IMR-90 (cell line): Measurements from ENCODE around the gene PDZD11. TPM values are rescaled to one million over a fixed set of nuclear protein-coding genes. Genes with fewer than 3 reads are reported as not detected.
"Not testable (repeated sequence)": the region's sequence is repeated elsewhere in the genome, so short reads cannot be mapped to it uniquely, and the experiment has no call there.

Source experiments
- ATAC-seq: fragments of 200-7000 bp; cut with Tn5 transposase; 2 replicates; pipeline ENCODE4 v1.9.1; 2020; ENCODE audit warnings: low read depth, mild to moderate bottlenecking, moderate library complexity
- BruUV-seq: library from RNA; stranded (reverse); fragments of 400-500 nt; replicated peaks from 2 replicates; lab custom pipeline; 2021; lab: Mats Ljungman, UMichigan
- CTCF ChIA-PET: fragments of 300-600 bp; formaldehyde crosslinking; extraction: SDS; loops from one replicate; lab custom pipeline; 2021; ENCODE audit warnings: antibody characterized with exemption; lab: Yijun Ruan, JAX
- POLR2A ChIA-PET: fragments of 300-600 bp; sonication (Branson Sonifier 250); formaldehyde crosslinking; loops from one replicate; lab custom pipeline; 2022; ENCODE audit warnings: antibody characterized with exemption; ENCODE audit not compliant: unreplicated experiment; lab: Charles Lee
- DNase-seq: peaks from one replicate; pipeline ENCODE4 v3.0.0; 2013
- H2AFZ ChIP-seq: replicated peaks from 2 replicates; pipeline ENCODE3; 2013; ENCODE audit warnings: low read length, mild to moderate bottlenecking; ENCODE audit not compliant: poor library complexity
- H2AK5ac ChIP-seq: 2 replicates; pipeline ENCODE4 v1.6.1; 2013; ENCODE audit warnings: low read depth, low read length, inconsistent platforms
- H2AK9ac ChIP-seq: replicated peaks from 2 replicates; pipeline ENCODE3; 2013; ENCODE audit warnings: mild to moderate bottlenecking, low read depth, low read length, moderate library complexity; ENCODE audit not compliant: poor library complexity
- H2BK120ac ChIP-seq: 2 replicates; pipeline ENCODE4 v1.6.1; 2013; ENCODE audit warnings: low read depth, low read length, inconsistent platforms
- H2BK15ac ChIP-seq: 3 replicates; pipeline ENCODE4 v1.6.1; 2013; ENCODE audit warnings: low read depth, low read length, inconsistent platforms
- H2BK20ac ChIP-seq: 2 replicates; pipeline ENCODE4 v1.6.1; 2013; ENCODE audit warnings: low read depth, mild to moderate bottlenecking, inconsistent platforms, low read length, moderate library complexity
- H2BK5ac ChIP-seq: 2 replicates; pipeline ENCODE4 v1.6.1; 2013; ENCODE audit warnings: mild to moderate bottlenecking, low read depth, low read length, inconsistent platforms; ENCODE audit not compliant: poor library complexity, severe bottlenecking
- H3K14ac ChIP-seq: replicated peaks from 2 replicates; pipeline ENCODE4 v1.6.1; 2013; ENCODE audit warnings: low read depth, low read length, inconsistent platforms
- H3K18ac ChIP-seq: 2 replicates; pipeline ENCODE4 v1.6.1; 2013; ENCODE audit warnings: low read depth, low read length, control low read depth
- H3K23ac ChIP-seq: 2 replicates; pipeline ENCODE4 v1.6.1; 2013; ENCODE audit warnings: low read depth, low read length, inconsistent platforms
- H3K27ac ChIP-seq: 2 replicates; pipeline ENCODE4 v1.5.1; 2013; ENCODE audit warnings: mild to moderate bottlenecking, control low read depth, low read length; ENCODE audit not compliant: insufficient read depth
- H3K27me3 ChIP-seq: 2 replicates; pipeline ENCODE4 v1.6.1; 2013; ENCODE audit warnings: low read length; ENCODE audit not compliant: control insufficient read depth, insufficient read depth
- H3K36me3 ChIP-seq: 2 replicates; pipeline ENCODE4 v1.6.1; 2013; ENCODE audit warnings: low read length, mixed read lengths; ENCODE audit not compliant: control insufficient read depth, insufficient read depth
- H3K4ac ChIP-seq: 2 replicates; pipeline ENCODE4 v1.6.1; 2013; ENCODE audit warnings: low read depth, low read length, inconsistent platforms
- H3K4me1 ChIP-seq: 2 replicates; pipeline ENCODE4 v1.6.1; 2013; ENCODE audit warnings: low read length, mixed read lengths; ENCODE audit not compliant: control insufficient read depth, insufficient read depth
- H3K4me2 ChIP-seq: 2 replicates; pipeline ENCODE4 v1.6.1; 2013; ENCODE audit warnings: low read depth, mild to moderate bottlenecking, control low read depth, low read length, moderate library complexity
- H3K4me3 ChIP-seq: 2 replicates; pipeline ENCODE4 v1.5.1; 2013; ENCODE audit warnings: low read depth, mild to moderate bottlenecking, control low read depth, low read length, moderate library complexity; ENCODE audit not compliant: insufficient read depth
- H3K56ac ChIP-seq: 2 replicates; pipeline ENCODE4 v1.6.1; 2013; ENCODE audit warnings: low read length, inconsistent platforms; ENCODE audit not compliant: insufficient read depth; ENCODE audit errors: extremely low read depth
- H3K79me1 ChIP-seq, 2 experiments: 2 replicates each; pipeline ENCODE4 v1.6.1; 2013; ENCODE audit warnings: low read length in 2 of 2, inconsistent platforms in 1 of 2, low read depth in 1 of 2
- H3K9ac ChIP-seq: 2 replicates; pipeline ENCODE4 v1.6.1; 2013; ENCODE audit warnings: low read depth, low read length, control low read depth
- H3K9me1 ChIP-seq: 2 replicates; pipeline ENCODE4 v1.6.1; 2013; ENCODE audit warnings: low read length, inconsistent platforms; ENCODE audit not compliant: insufficient read depth
- H3K9me3 ChIP-seq: 2 replicates; pipeline ENCODE4 v1.6.1; 2013; ENCODE audit warnings: low read length; ENCODE audit not compliant: control insufficient read depth, insufficient read depth
- H4K20me1 ChIP-seq: 2 replicates; pipeline ENCODE4 v1.6.1; 2013; ENCODE audit warnings: low read length, inconsistent platforms; ENCODE audit not compliant: insufficient read depth
- H4K5ac ChIP-seq: 2 replicates; pipeline ENCODE4 v1.6.1; 2013; ENCODE audit warnings: mild to moderate bottlenecking, low read depth, low read length, control low read depth
- H4K8ac ChIP-seq, 2 experiments: 2 replicates each; pipeline ENCODE4 v1.6.1; 2013; ENCODE audit warnings: low read depth in 2 of 2, low read length in 2 of 2, control low read depth in 1 of 2, inconsistent platforms in 1 of 2
- H4K91ac ChIP-seq: 2 replicates; pipeline ENCODE4 v1.6.1; 2013; ENCODE audit warnings: low read depth, low read length, inconsistent platforms; ENCODE audit not compliant: insufficient read depth
- BHLHE40 ChIP-seq: fragments of 150-350 bp; IDR thresholded peaks from 2 replicates; pipeline ENCODE4 v1.6.1; 2016; ENCODE audit warnings: mild to moderate bottlenecking, low read depth, low read length
- CHD1 ChIP-seq: IDR thresholded peaks from 2 replicates; pipeline ENCODE4 v1.6.1; 2012; ENCODE audit warnings: low read depth, low read length, improper control_type of control experiment
- FOS ChIP-seq: fragments of 150-350 bp; IDR thresholded peaks from 2 replicates; pipeline ENCODE4 v1.6.1; 2016; ENCODE audit warnings: low read depth, low read length
- MXI1 ChIP-seq: IDR thresholded peaks from 2 replicates; pipeline ENCODE4 v1.6.1; 2012; ENCODE audit warnings: low read depth, mild to moderate bottlenecking, low read length, moderate library complexity, borderline replicate concordance
- NFE2L2 ChIP-seq: fragments of 150-350 bp; IDR thresholded peaks from 2 replicates; pipeline ENCODE4 v1.6.1; 2016; ENCODE audit warnings: low read depth, mild to moderate bottlenecking, low read length
- WGBS, 2 experiments: methylation state at CpG; one replicate each; pipeline versions ENCODE4 v1.1.5 to v1.1.7; 2013; ENCODE audit warnings: missing lambda C conversion rate in 2 of 2; ENCODE audit not compliant: insufficient read length in 1 of 2; ENCODE audit errors: extremely low coverage in 2 of 2; 5-methylcytosine and 5-hydroxymethylcytosine counted together
- dilution Hi-C: fragments of 300-500 bp; cut with HindIII; formaldehyde crosslinking; loops from one replicate; pipeline ENCODE4 v1.14.3; 2018; ENCODE audit warnings: low sequenced_read_pairs; ENCODE audit not compliant: unreplicated experiment
- in situ Hi-C: fragments of 300-500 bp; cut with MboI; formaldehyde crosslinking; loops from 3 replicates; pipeline ENCODE4 v1.14.3; 2019; ENCODE audit warnings: low sequenced_read_pairs, inconsistent platforms, mixed read lengths
- intact Hi-C: fragments of 100-400 bp; cut with micrococcal nuclease; formaldehyde crosslinking; loops from 2 replicates; pipeline ENCODE4 v1.10.0; 2022
- polyA plus RNA-seq, 3 experiments: library from polyadenylated mRNA; depleted of rRNA; stranded (reverse); fragments of >200 nt; gene quantifications; 2 replicates each; pipeline ENCODE4 v1.2.3, GENCODE V29; 2012; ENCODE audit warnings: low replicate concordance in 1 of 3
- total RNA-seq: library from RNA; depleted of rRNA; stranded (reverse); fragments of >200 nt; gene quantifications from 2 replicates; pipeline ENCODE4 v1.2.3, GENCODE V29; 2012
- TF ChIP-seq, protein P1 (sequence below): fragments of 150-350 bp; IDR thresholded peaks from 2 replicates; pipeline ENCODE4 v1.6.1; 2016; ENCODE audit warnings: low read depth, mild to moderate bottlenecking, low read length, moderate library complexity, borderline replicate concordance

The PDZD11 gene
- total and polyA plus RNA-seq, 2 of the 4 experiments (the other 2 are of a cell fraction): 84.1 to 100 TPM

DNA sequence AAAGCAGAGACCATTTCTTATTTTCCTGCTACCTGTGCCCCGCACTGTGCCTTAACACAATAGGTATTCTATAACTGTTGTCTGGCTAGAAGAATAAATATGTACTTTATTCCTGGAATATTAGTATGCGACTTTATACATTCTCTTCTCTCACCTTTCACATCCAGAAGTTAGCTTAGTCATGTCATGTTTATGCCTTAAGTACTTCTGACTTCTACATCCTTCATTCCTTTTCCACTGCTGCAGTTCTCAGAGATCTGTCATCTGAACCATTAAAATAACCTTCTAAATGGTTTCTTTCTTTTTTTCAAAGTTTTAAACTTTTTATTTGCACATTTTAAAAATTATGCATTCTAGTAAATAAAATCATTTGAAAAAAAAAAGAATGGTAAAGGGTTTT, 34.6 kb upstream of the PDZD11 start:
- Histone ChIP-seq H2BK5ac (no peak overlapping the region), H2AFZ (no peak overlapping the region), H3K79me1 (peaks cover 3 to 6% of the 10 kb centered on the region in 2 experiments; a peak in 2 of 4 replicates), H3K4me1 (no peaks in the 10 kb centered on the region), H3K18ac (no peak overlapping the region), H4K20me1 (no peaks in the 10 kb centered on the region), H3K4me2 (no peak overlapping the region), H3K56ac (no peak overlapping the region), H3K14ac (no peak overlapping the region), H4K91ac (no peak overlapping the region), H3K9me3 (no peaks in the 10 kb centered on the region), H3K9ac (no peak overlapping the region), H4K8ac (no peak overlapping the region), H2AK9ac (no peak overlapping the region), H2BK15ac (no peak overlapping the region), H3K9me1 (no peaks in the 10 kb centered on the region), H3K36me3 (no peaks in the 10 kb centered on the region), H4K5ac (no peak overlapping the region), H3K4me3 (no peak overlapping the region), H2AK5ac (no peak overlapping the region), H2BK20ac (no peak overlapping the region), H3K27me3 (no peaks in the 10 kb centered on the region; the same call in 1 of the 2 replicates), H2BK120ac (no peak overlapping the region), H3K4ac (no peak overlapping the region), H3K23ac (no peak overlapping the region), H3K27ac (no peak overlapping the region)
- DNase-seq (peak; percentile 44), ATAC-seq (no peak)
- in situ Hi-C loops (no loop called here), intact Hi-C loops (no loop called here), dilution Hi-C loops (no loop called here)
- BruUV-seq: no TSS peak
- WGBS, 2 experiments: no CpG with 5 or more reads among the region's 2 CpGs
- no peak for TF ChIP-seq FOS
- no peak for TF ChIP-seq MXI1
- TF ChIP-seq, protein P1, sequence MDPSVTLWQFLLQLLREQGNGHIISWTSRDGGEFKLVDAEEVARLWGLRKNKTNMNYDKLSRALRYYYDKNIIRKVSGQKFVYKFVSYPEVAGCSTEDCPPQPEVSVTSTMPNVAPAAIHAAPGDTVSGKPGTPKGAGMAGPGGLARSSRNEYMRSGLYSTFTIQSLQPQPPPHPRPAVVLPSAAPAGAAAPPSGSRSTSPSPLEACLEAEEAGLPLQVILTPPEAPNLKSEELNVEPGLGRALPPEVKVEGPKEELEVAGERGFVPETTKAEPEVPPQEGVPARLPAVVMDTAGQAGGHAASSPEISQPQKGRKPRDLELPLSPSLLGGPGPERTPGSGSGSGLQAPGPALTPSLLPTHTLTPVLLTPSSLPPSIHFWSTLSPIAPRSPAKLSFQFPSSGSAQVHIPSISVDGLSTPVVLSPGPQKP: no peak
- no peak for TF ChIP-seq CHD1
- TF ChIP-seq NFE2L2: no peak
- TF ChIP-seq BHLHE40: no peak
- ChIA-PET POLR2A (no interaction called here), CTCF (no interaction called here)

DNA sequence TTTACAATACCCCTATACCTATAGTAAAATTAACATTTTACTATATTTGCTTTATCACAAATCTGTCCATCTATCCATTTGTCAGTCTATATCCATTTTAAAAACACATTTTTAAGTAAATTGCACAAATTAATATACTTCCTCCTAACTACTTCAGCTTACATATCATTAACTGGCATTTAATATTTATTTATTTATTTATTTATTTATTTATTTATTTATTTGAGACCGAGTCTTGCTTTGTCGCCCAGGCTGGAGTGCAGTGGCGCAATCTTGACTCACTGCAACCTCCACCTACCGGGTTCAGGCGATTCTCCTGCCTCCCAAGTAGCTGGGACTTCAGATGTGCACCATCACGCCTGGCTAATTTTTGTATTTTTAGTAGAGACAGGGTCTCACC, 33.9 kb upstream of the PDZD11 start:
- H2AK5ac ChIP-seq, H2BK15ac ChIP-seq, H2AK9ac ChIP-seq, DNase-seq, H3K36me3 ChIP-seq, H3K56ac ChIP-seq, H4K20me1 ChIP-seq, H2BK5ac ChIP-seq, H3K27ac ChIP-seq, H3K9me3 ChIP-seq, in situ Hi-C loops, H4K8ac ChIP-seq, H2BK120ac ChIP-seq, intact Hi-C loops, CTCF ChIA-PET, ATAC-seq, H3K23ac ChIP-seq, H3K9ac ChIP-seq, H3K4ac ChIP-seq, H3K18ac ChIP-seq, H3K4me1 ChIP-seq, dilution Hi-C loops, H3K4me2 ChIP-seq, H3K79me1 ChIP-seq, H2BK20ac ChIP-seq, H3K14ac ChIP-seq, H4K91ac ChIP-seq, H2AFZ ChIP-seq, H3K27me3 ChIP-seq, H4K5ac ChIP-seq, H3K9me1 ChIP-seq, H3K4me3 ChIP-seq, BruUV-seq, POLR2A ChIA-PET: not testable (repeated sequence)
- no CpG with 5 or more reads among the region's 6 CpGs for WGBS, 2 experiments
